A549 (cell line): ENCODE results near the gene CCDC85C.

Experiments
- KDM5A ChIP-seq: fragments of 200-600 bp; sonication (generic); IDR thresholded peaks from 2 replicates; pipeline ENCODE4 v1.6.1; 2016; ENCODE audit warnings: antibody characterized with exemption, mild to moderate bottlenecking
- MAZ ChIP-seq: fragments of 150-350 bp; IDR thresholded peaks from 2 replicates; pipeline ENCODE4 v1.6.1; 2014; ENCODE audit warnings: antibody characterized with exemption, low read depth, low read length, borderline replicate concordance
- POLR2A ChIP-seq: IDR thresholded peaks from 2 replicates; pipeline ENCODE4 v1.6.1; 2012; ENCODE audit warnings: mild to moderate bottlenecking, low read length
- REST ChIP-seq: fragments of 200-600 bp; sonication (generic); IDR thresholded peaks from 2 replicates; pipeline ENCODE4 v1.6.1; 2016; ENCODE audit warnings: antibody characterized with exemption, mild to moderate bottlenecking, moderate library complexity
- ZFP36 ChIP-seq: fragments of 450-650 bp; IDR thresholded peaks from 2 replicates; pipeline ENCODE4 v1.6.1; 2014; ENCODE audit warnings: borderline replicate concordance; ENCODE audit not compliant: partially characterized antibody

DNA sequence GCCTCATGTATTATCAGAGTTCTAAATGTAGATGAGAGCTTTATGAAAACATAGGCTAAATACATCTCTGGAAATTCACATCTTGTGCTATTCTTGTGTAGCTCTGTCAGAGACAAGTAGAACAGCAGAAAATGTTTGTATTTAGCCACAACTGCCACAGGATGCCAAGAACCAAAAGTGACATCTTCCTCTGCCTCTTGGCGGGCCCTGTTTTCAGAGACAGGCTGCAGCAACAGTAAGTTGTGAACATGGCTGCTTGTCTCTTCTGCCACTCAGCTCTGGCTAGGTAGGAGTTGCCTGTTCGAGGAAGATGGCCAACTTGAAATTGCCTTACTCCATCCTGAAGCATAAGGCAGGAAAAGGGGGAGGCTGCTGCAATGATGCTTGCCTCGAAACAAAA, 153.7 kb downstream of the CCDC85C start:
- no peak for TF ChIP-seq KDM5A
- no peak for TF ChIP-seq POLR2A
- no peak for TF ChIP-seq ZFP36
- TF ChIP-seq MAZ: no peak
- TF ChIP-seq REST: no peak
